HG02938 (cell line): ENCODE results near the gene FAM13C.

ENCODE experiments used
- ATAC-seq: cut with Tn5 transposase; IDR thresholded peaks from one replicate; pipeline ENCODE4 v1.9.1; 2021; ENCODE audit warnings: mild to moderate bottlenecking, moderate library complexity; ENCODE audit not compliant: unreplicated experiment

FAM13C gene

GRCh38 chr10:59362959-59363381 is 621 bp upstream of the FAM13C start:
- peak; percentile 37 for ATAC-seq

- ATAC-seq: no peak
Observed at GRCh38 chr10:59361663-59362143, 646 bp downstream of the FAM13C start.

GRCh38 chr10:59360605-59361405 is 1.5 kb downstream of the FAM13C start:
- ATAC-seq: no peak

DNA sequence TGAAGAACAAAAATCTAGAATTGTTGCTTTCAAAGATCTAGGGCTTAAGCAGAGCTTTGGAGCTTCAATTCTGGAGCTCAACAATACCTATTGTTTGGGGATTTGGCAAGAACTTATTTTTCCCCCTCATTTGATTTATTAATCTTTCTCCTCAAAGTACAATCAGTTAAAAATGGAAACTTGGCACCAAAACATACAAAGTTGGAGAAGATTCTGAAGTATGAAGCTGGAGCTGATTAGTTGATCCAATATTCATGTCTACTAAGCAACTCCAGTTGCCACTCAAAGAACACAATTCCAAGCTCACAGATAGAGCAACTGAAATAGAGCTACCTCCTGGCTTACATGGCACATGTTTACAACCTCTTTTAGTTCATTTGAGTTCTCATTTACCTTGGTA is 3.8 kb downstream of the FAM13C start:
- ATAC-seq: no peak

- no peak for ATAC-seq
Observed at GRCh38 chr10:59354434-59354833, 7.9 kb downstream of the FAM13C start.

- no peak for ATAC-seq
Observed at GRCh38 chr10:59350558-59350957, 11.8 kb downstream of the FAM13C start.

DNA sequence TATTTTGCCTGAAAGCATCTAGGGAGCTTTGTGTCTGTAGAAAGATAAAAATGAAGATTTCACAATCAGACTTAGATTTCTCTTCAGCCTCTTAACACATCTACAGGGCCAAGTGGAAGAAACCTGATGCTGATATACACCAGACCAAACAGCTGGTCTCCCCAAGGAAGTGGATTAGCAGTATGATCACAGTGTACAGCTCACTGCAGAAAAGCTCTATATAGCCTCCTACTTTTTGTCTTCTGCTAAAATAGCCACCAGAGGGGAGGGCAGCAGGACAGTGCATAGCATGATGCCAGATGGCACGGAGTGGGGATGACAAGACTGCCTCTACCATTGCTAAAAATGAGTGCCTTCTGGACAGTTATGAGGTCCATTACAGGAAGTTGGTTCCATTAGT is 16.0 kb downstream of the FAM13C start:
- ATAC-seq: no peak

GRCh38 chr10:59342723-59343122 is 19.6 kb downstream of the FAM13C start:
- no peak for ATAC-seq

- ATAC-seq: no peak
Observed at GRCh38 chr10:59342000-59342399, 20.3 kb downstream of the FAM13C start.

DNA sequence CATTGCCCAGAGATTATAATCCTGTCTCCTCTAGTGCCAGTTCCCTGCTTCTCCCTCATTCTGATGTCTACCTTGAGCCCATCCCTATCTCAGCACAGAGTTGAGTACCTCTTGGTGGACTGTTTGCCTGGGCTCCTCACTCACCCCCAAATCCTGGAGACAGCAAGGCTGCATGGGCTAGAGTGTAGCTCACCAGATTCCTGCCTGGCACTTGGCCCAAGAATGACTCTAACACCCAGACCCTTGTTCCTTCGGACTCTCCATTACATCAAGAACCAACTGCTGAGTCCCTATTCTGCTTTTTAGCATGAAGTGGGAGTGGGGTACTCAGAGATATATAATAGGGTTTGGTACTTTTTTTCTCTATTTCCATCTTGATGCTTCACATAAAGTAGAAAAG is 22.1 kb downstream of the FAM13C start:
- ATAC-seq: no peak

- no peak for ATAC-seq
Observed at GRCh38 chr10:59339351-59339750, 23.0 kb downstream of the FAM13C start.

DNA sequence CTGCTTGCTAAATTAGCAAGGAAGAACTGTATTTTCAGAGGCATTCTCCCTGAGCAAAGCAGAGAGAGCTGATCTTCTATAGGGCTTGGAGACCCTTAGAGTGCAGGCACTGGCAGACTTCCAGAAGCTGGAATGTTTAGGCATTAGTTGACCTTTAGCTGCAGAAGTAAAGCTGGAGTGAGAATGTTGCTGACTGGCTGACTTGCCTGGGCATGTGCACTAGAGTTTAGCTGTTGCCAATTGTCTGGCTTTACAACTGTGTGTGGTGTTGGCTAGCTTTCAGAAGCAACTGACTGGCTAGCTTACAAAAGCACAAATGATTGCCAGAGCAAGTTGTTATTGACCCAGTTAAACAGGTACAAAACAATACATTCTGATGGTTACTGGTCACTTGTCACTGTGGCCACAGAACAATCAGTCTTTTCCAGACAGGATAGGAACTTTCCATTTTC is 25.1 kb downstream of the FAM13C start:
- ATAC-seq: no peak

GRCh38 chr10:59336632-59337031 is 25.7 kb downstream of the FAM13C start:
- ATAC-seq: no peak

DNA sequence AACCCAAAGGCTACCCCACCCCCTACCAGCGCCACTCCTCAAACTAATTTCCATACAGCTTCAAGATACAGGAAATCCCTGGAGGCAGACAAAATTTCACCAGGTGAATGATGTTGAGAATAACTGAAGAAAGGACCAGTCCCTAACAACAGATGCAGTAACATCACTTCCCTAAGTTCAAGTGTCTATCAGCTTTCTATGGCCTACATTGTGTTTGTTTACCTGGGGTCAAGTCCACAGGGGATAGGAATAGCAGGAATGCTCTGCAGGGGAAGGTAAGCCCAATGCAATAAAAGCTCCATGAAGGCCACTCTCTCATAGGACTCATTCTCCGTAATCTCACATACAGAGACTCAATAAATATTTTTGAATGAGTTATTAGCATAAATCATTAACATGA is 26.9 kb downstream of the FAM13C start:
- no peak for ATAC-seq

GRCh38 chr10:59333701-59334100 is 28.6 kb downstream of the FAM13C start:
- no peak for ATAC-seq

DNA sequence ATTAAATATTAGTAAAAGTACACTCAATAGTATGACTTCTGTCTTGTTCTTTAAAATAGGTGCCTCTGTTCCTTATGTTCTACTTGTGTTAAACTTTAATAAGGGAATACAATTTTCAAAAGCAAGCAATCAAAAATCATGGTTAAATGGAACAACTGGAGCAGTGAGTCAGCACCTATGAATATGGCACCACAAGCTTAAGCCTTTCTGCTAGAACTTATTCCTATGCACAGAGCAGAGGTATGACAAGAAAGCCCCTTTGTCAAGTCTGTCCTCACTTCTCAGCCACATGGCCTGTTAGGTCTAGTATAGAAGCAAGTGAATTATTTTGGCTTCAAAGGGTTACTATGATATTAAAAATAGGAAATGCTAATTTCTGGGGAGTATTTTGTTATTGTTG is 29.8 kb downstream of the FAM13C start:
- ATAC-seq: no peak

- ATAC-seq: no peak
Observed at GRCh38 chr10:59331661-59332060, 30.7 kb downstream of the FAM13C start.

GRCh38 chr10:59325116-59325515 is 37.2 kb downstream of the FAM13C start:
- no peak for ATAC-seq

- no peak for ATAC-seq
Observed at GRCh38 chr10:59324597-59324996, 37.8 kb downstream of the FAM13C start.

DNA sequence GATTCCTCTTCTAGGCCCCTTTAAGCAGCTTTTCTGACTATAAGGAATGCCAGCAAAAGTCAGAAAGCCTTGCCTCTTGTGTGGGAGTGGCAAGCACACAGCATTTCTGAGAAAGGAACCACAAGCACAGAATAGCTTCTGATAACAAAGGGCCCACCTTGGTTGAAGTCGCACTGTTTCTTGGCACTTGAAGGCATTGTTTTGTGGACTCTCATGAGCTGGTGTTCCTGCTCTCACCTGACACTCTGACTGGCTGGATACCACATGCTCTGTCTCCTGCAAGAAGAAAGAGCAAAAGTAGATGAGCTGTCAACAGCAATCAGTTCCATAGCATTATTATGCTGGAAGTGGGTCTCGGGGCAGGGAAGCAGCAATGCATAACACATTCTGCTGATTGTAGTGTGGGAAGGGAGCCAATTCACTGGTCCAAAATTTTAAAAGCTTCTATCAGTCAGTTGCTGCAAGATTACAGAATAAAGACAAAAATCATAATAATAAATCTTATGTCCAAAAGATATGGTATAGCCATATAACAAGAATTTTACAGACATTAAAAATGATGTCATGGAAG is 38.4 kb downstream of the FAM13C start:
- ATAC-seq: no peak

DNA sequence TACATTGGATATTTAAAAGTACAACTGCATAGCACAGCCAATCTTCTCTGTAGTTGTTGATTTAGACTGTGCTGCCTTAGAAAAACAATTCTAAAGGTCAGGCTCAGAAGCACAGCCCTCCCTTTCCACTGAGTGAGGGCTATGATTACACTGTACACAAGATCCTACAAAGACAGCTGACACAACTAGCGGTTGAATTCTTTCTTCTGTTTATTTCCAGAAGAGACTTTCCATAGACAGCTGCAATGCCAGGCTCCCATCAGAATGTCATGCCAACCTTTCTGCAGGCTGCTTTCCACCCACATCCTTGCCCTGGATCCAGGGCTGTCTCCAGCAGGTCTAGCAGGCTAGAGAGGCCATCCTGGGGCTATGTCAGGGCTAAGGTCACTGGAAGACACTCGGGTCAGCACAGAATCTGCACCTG is 39.3 kb downstream of the FAM13C start:
- no peak for ATAC-seq

DNA sequence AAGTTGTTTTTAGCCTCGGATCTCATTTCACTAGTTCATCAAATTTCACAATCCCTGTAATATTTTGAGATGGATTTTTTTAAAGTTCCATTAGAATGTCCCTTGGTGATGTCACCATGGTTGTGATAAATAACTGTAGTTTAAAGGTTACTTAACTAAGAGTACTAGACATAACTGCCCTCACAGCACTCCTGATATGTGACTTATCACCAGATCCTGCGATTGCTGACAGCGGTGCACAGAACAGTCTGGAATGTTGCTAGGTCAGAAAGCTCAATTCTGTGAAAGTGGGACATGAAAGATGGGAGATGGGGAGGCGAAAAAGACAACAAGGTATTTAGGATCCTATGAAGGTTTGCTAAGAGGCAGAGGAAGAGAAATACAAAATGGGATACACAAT is 40.2 kb downstream of the FAM13C start:
- no peak for ATAC-seq
